ENCODE measurements around the gene RLBP1. TPM values are rescaled to one million over a fixed set of nuclear protein-coding genes. Genes with fewer than 3 reads are reported as not detected.

The RLBP1 gene
- total RNA-seq, 1 experiment from 2014 or later = not detected

DNA sequence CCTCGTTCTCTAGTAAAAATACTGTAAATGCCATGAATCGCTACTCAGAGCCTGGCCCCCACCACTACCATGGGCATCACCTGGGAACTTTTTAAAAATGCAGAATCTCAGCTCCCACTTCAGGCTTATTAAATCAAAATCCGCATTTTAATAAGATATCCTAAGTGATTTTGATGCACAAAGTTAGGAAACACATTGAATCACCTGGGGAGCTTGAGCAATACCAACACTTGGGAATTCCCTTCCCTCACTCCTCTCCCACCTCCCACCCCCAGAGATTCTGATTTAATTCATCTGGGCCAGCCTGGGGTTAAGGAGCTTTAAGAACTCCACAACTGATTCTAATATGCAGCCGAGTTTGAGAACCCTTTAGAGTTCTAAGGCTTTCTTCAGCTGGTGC, 26.8 kb downstream of the RLBP1 start:
- Histone ChIP-seq H3K4me3 (no peak overlapping the region), H3K36me3 (ENCODE audit: low read depth) (peaks cover 5% of the 10 kb centered on the region; the same call in 1 of the 2 replicates), H4K20me1 (ENCODE audit: insufficient read depth) (0 out of 2 replicates have a peak, but pooled peaks cover 4% of the 10 kb centered on the region), H3F3A (ENCODE audit: insufficient read depth, low read depth) (no peaks in the 10 kb centered on the region), H3K79me2 (ENCODE audit: low read depth) (no peaks in the 10 kb centered on the region), H3K27me3 (ENCODE audit: insufficient read depth, low read depth) (no peaks in the 10 kb centered on the region), H3K9me2 (ENCODE audit: insufficient read depth) (no peaks in the 10 kb centered on the region), H2AFZ (no peak overlapping the region), H3K27ac (no peak overlapping the region), H3K9me3 (ENCODE audit: insufficient read depth, low read depth) (no peaks in the 10 kb centered on the region), H3K4me2 (no peak overlapping the region), H3K4me1 (replicated peaks; ENCODE audit: insufficient read depth) (no peaks in the 10 kb centered on the region)
- CTCF ChIA-PET = no interaction called here
- intact Hi-C loops (cut with micrococcal nuclease; ENCODE audit: unreplicated experiment) = loop anchor here (5.0 kb wide), 1 partner anchor 137 kb away; no protein-coding TSS in a partner anchor
- no peak for TF ChIP-seq EZH2 (IDR thresholded peaks at IDR 0.05; ENCODE audit: low read depth)
- TF ChIP-seq, protein P1, sequence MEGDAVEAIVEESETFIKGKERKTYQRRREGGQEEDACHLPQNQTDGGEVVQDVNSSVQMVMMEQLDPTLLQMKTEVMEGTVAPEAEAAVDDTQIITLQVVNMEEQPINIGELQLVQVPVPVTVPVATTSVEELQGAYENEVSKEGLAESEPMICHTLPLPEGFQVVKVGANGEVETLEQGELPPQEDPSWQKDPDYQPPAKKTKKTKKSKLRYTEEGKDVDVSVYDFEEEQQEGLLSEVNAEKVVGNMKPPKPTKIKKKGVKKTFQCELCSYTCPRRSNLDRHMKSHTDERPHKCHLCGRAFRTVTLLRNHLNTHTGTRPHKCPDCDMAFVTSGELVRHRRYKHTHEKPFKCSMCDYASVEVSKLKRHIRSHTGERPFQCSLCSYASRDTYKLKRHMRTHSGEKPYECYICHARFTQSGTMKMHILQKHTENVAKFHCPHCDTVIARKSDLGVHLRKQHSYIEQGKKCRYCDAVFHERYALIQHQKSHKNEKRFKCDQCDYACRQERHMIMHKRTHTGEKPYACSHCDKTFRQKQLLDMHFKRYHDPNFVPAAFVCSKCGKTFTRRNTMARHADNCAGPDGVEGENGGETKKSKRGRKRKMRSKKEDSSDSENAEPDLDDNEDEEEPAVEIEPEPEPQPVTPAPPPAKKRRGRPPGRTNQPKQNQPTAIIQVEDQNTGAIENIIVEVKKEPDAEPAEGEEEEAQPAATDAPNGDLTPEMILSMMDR (conservative IDR thresholded peaks at IDR 0.05) = no peak
- POLR2A ChIA-PET (ENCODE audit: unreplicated experiment) = no interaction called here
- no peak for DNase-seq
- BruUV-seq (replicated peaks) = no TSS peak

DNA sequence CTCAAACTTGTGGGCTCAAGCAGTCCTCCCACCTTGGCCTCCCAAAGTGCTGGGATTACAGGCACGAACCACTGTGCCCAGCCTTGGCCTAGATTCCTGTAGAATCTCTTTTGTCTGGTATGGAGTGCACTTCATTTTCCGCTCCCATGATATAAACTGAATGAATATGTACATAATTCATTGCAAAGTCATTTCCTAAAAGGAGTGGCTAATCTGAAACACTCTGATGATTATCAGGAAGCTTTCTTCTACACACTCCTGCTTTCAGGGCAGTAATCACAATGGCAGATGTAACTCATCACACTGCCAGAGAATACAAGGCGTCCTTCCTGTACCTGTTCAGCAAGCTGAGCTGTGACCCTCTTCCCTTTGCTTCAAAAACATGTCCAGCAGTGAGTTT, 28.6 kb downstream of the RLBP1 start:
- DNase-seq = no peak
- no peak overlapping the region for H3K27ac ChIP-seq
- ChIA-PET CTCF (interaction anchor here (0.6 kb wide), 1 partner anchor 947 kb away, joined by 3 read pairs; no protein-coding TSS in a partner anchor), POLR2A (ENCODE audit: unreplicated experiment) (no interaction called here)
- H3K9me2 ChIP-seq (ENCODE audit: insufficient read depth) = no peaks in the 10 kb centered on the region
- no peaks in the 10 kb centered on the region for H3K27me3 ChIP-seq (ENCODE audit: insufficient read depth, low read depth)
- no peak overlapping the region for H3K4me3 ChIP-seq
- intact Hi-C loops (cut with micrococcal nuclease; ENCODE audit: unreplicated experiment) = loop anchor here (5.0 kb wide), 1 partner anchor 135 kb away; no protein-coding TSS in a partner anchor
- H4K20me1 ChIP-seq (ENCODE audit: insufficient read depth) = 0 out of 2 replicates have a peak, but pooled peaks cover 4% of the 10 kb centered on the region
- H3K4me1 ChIP-seq (replicated peaks; ENCODE audit: insufficient read depth) = no peaks in the 10 kb centered on the region
- no TSS peak for BruUV-seq (replicated peaks)
- peaks cover 5% of the 10 kb centered on the region; the same call in 1 of the 2 replicates for H3K36me3 ChIP-seq (ENCODE audit: low read depth)
- no peaks in the 10 kb centered on the region for H3F3A ChIP-seq (ENCODE audit: insufficient read depth, low read depth)
- no peak overlapping the region for H2AFZ ChIP-seq
- H3K4me2 ChIP-seq = no peak overlapping the region
- no peaks in the 10 kb centered on the region for H3K9me3 ChIP-seq (ENCODE audit: insufficient read depth, low read depth)
- TF ChIP-seq, protein P1 (conservative IDR thresholded peaks at IDR 0.05) = no peak
- TF ChIP-seq EZH2 (IDR thresholded peaks at IDR 0.05; ENCODE audit: low read depth) = no peak
- H3K79me2 ChIP-seq (ENCODE audit: low read depth) = no peaks in the 10 kb centered on the region

DNA sequence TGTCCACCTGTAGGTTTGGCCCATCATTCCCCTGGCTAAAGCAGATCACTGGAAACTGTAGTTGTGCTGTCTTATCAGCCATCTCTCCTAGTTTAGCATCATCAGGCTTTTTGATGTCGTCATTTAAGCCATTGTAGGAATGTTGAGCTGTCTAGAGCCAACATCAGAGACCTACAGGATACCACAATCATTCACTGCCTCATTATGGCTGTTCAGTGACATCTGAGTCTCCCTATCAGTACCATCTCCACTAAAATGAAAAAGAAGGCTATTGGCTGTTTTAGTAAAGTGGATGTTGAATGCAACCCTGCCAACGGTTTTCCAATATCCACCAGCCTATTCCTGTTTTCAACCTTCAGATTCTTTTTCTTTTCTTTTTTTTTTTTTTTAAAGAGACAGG, 29.2 kb downstream of the RLBP1 start:
- Histone ChIP-seq H3K9me3 (ENCODE audit: insufficient read depth, low read depth) (no peaks in the 10 kb centered on the region), H3K36me3 (ENCODE audit: low read depth) (peaks cover 5% of the 10 kb centered on the region; the same call in 1 of the 2 replicates), H3K4me3 (no peak overlapping the region), H3K27ac (no peak overlapping the region), H3K27me3 (ENCODE audit: insufficient read depth, low read depth) (no peaks in the 10 kb centered on the region), H3F3A (ENCODE audit: insufficient read depth, low read depth) (no peaks in the 10 kb centered on the region), H3K9me2 (ENCODE audit: insufficient read depth) (no peaks in the 10 kb centered on the region), H3K79me2 (ENCODE audit: low read depth) (no peaks in the 10 kb centered on the region), H3K4me2 (no peak overlapping the region), H2AFZ (no peak overlapping the region), H4K20me1 (ENCODE audit: insufficient read depth) (0 out of 2 replicates have a peak, but pooled peaks cover 4% of the 10 kb centered on the region), H3K4me1 (replicated peaks; ENCODE audit: insufficient read depth) (no peaks in the 10 kb centered on the region)
- no TSS peak for BruUV-seq (replicated peaks)
- POLR2A ChIA-PET (ENCODE audit: unreplicated experiment) = no interaction called here
- CTCF ChIA-PET = interaction anchor here (0.6 kb wide), 1 partner anchor 946 kb away, joined by 3 read pairs; no protein-coding TSS in a partner anchor
- no peak for TF ChIP-seq EZH2 (IDR thresholded peaks at IDR 0.05; ENCODE audit: low read depth)
- TF ChIP-seq, protein P1 (conservative IDR thresholded peaks at IDR 0.05) = no peak
- DNase-seq = no peak
- intact Hi-C loops (cut with micrococcal nuclease; ENCODE audit: unreplicated experiment) = loop anchor here (5.0 kb wide), 1 partner anchor 135 kb away; no protein-coding TSS in a partner anchor
